SK-N-MC (cell line): ENCODE measurements around the gene CDH16.
"Not testable (repeated sequence)": the region's sequence is repeated elsewhere in the genome, so short reads cannot be mapped to it uniquely, and the experiment has no call there.

Source experiments
- DNase-seq: peaks from one replicate; pipeline ENCODE4 v3.0.0-alpha.2; 2011; ENCODE audit warnings: low read depth, low spot score
- H3K27ac ChIP-seq: fragments of 200-600 bp; sonication (generic); 2 replicates; pipeline ENCODE4 v1.5.1; 2016; ENCODE audit warnings: mixed run types
- H3K36me3 ChIP-seq: fragments of 200-600 bp; sonication (generic); 2 replicates; pipeline ENCODE4 v1.6.1; 2017; ENCODE audit warnings: antibody characterized with exemption, low read length, mixed read lengths; ENCODE audit not compliant: insufficient read depth
- H3K4me3 ChIP-seq: fragments of 200-600 bp; sonication (generic); 2 replicates; pipeline ENCODE4 v1.5.1; 2016
- H3K9ac ChIP-seq: fragments of 200-600 bp; sonication (generic); 2 replicates; pipeline ENCODE4 v1.8.0; 2017; ENCODE audit warnings: mixed run types, mixed read lengths; ENCODE audit not compliant: insufficient read length
- H3K9me3 ChIP-seq: fragments of 200-600 bp; sonication (generic); 2 replicates; pipeline ENCODE4 v1.6.1; 2017; ENCODE audit warnings: low read depth, mild to moderate bottlenecking, antibody characterized with exemption, low read length, moderate library complexity, mixed read lengths
- EZH2 ChIP-seq: fragments of 200-600 bp; sonication (generic); IDR thresholded peaks from one replicate; pipeline ENCODE4 v1.6.1; 2017; ENCODE audit warnings: antibody characterized with exemption
- FOXP2 ChIP-seq: optimal IDR thresholded peaks from 2 replicates; pipeline ENCODE3; 2011; ENCODE audit warnings: mild to moderate bottlenecking, moderate library complexity; ENCODE audit not compliant: insufficient read depth; ENCODE audit errors: extremely low read length, control extremely low read depth
- POLR2AphosphoS5 ChIP-seq: IDR thresholded peaks from 2 replicates; pipeline ENCODE4 v1.6.1; 2012; ENCODE audit warnings: mild to moderate bottlenecking, low read depth, low read length, borderline replicate concordance

CDH16 gene, protein sequence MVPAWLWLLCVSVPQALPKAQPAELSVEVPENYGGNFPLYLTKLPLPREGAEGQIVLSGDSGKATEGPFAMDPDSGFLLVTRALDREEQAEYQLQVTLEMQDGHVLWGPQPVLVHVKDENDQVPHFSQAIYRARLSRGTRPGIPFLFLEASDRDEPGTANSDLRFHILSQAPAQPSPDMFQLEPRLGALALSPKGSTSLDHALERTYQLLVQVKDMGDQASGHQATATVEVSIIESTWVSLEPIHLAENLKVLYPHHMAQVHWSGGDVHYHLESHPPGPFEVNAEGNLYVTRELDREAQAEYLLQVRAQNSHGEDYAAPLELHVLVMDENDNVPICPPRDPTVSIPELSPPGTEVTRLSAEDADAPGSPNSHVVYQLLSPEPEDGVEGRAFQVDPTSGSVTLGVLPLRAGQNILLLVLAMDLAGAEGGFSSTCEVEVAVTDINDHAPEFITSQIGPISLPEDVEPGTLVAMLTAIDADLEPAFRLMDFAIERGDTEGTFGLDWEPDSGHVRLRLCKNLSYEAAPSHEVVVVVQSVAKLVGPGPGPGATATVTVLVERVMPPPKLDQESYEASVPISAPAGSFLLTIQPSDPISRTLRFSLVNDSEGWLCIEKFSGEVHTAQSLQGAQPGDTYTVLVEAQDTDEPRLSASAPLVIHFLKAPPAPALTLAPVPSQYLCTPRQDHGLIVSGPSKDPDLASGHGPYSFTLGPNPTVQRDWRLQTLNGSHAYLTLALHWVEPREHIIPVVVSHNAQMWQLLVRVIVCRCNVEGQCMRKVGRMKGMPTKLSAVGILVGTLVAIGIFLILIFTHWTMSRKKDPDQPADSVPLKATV

DNA sequence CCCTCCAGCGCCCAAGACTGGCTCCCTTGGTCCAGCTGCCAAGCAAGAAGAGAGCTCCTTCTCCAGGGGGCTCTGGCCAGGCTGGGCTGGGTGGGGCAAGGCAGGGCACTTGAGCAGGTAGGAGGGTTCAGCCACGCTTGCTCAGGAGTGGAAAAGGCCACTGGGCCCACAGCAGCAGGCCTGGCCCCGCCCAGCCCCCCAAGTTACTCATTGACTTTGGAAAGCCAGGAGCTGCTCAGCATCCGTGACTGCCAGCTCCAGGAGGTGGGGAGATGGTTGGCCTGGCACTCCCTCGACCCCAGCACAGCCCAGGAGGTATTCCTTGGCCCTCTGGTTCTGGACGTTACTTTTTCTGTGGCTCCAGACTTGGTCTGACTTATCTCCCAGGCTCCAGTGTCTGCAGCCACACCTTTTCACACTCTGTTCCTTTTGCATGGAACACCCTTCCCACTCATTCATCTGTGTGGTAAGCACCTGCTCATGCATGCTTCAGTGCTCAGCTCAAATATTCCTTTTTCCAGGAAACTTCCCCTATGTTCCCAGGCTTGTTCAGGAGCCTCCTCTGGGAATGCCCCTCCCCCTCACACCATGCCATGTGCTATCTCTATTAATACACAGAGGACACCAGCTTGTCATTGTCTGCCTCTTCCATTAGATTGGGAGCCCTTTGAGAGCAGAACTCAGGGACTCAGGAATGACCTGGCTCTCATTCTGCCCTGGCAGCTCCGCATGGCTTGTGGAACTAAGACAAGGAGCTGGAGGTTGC, at the start of gene CDH16:
TSS of gene CDH16 (minus strand) at position 83 of the 766 bp plus-strand sequence. CDS start 820 bp downstream, outside the sequence.
- no peak for TF ChIP-seq FOXP2
- TF ChIP-seq EZH2, result no peak
- TF ChIP-seq POLR2AphosphoS5, result no peak
- Histone ChIP-seq H3K36me3 (no peaks in the 10 kb centered on the region), H3K9me3 (no peaks in the 10 kb centered on the region), H3K9ac (no peak within 1 kb of the TSS), H3K4me3 (no peak within 1 kb of the TSS), H3K27ac (no peak within 1 kb of the TSS)
- no peak for DNase-seq

DNA sequence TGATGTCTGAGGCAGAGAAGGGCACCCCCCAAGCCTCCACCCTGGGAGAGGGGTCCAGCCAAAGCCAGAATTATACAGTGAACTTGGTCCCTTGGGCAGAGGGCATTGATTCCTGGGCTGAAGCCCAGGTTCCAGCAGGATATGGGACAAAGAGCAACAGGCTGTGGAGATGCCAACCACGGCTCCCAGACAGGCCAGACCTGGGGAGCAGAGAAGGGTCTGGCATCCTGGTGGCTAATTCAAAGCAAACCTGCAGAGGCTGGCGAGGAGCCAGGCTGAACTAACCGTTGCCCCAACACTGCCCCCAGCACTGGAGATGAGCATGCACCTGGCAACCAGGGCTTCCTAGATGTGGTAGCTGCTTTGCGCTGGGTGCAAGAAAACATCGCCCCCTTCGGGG, 45.4 kb upstream of the CDH16 start:
- no peaks in the 10 kb centered on the region for H3K36me3 ChIP-seq
- no peak for DNase-seq
- TF ChIP-seq EZH2 (no peak), FOXP2 (no peak), POLR2AphosphoS5 (no peak)
- H3K27ac ChIP-seq, result no peak overlapping the region
- no peak overlapping the region for H3K4me3 ChIP-seq
- H3K9me3 ChIP-seq, result no peaks in the 10 kb centered on the region
- no peak overlapping the region for H3K9ac ChIP-seq

DNA sequence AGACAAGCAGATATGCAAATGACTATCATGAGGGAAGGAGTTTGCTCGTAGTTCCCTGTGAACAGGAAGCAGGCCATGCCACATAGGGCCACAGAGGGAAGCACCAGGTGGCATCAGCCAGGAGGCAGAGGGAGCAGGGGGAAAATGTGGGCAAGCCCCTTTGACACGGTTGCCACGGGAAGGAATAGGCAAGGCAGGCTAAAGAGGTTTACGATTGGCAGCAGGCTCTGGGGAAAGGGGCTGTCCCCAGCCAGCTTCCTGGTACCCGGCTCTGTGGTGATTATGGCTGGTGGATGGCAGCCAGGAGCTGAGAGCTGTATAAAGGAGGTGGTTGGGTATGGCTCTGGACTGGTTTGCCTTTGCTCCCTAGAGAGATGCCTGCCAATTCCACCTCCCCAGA, 43.2 kb upstream of the CDH16 start:
- H3K9me3 ChIP-seq, result no peaks in the 10 kb centered on the region
- TF ChIP-seq FOXP2, result no peak
- no peak for TF ChIP-seq EZH2
- TF ChIP-seq POLR2AphosphoS5, result no peak
- H3K27ac ChIP-seq, result no peak overlapping the region
- DNase-seq, result no peak
- H3K4me3 ChIP-seq, result no peak overlapping the region
- no peak overlapping the region for H3K9ac ChIP-seq
- no peaks in the 10 kb centered on the region for H3K36me3 ChIP-seq

DNA sequence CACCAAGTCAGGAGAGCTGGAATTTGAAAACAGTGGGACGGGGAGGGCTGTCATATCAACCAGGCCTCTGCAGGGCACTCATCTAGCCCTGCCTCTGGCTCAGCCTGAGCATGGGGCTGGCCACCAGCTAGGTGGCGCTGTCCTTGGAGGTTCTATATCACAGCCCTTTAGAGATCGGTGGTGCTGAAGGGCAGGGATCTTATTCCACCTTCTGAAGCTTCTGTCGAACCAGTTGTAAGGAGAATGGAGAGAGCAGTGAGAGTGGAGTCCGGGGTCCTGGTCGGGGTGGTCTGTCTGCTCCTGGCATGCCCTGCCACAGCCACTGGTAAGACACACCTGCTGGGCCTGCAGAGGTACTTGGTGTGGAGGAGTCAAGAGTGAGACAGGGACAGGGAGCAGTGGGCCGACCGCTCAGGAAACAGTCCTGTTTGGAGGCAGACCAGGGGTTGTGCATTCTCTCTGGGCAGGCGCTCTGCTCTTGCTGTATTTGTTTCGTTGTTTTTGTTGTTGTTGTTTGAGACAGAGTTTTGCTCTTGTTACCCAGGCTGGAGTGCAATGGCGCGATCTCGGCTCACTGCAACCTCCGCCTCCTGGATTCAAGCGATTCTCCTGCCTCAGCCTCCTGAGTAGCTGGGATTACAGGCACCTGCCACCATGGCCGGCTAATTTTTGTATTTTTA, 42.5 kb upstream of the CDH16 start, which contains the start of gene CES3:
TSS of gene CES3 (plus strand) at position 202 of the 680 bp plus-strand sequence. CDS start at position 244, 42 bp downstream.
- H3K36me3 ChIP-seq, result no peaks in the 10 kb centered on the region
- TF ChIP-seq FOXP2 (no peak), POLR2AphosphoS5 (no peak), EZH2 (no peak)
- peak within 1 kb of the TSS; percentile 68 for H3K4me3 ChIP-seq
- no peak for DNase-seq
- H3K27ac ChIP-seq, result no peak within 1 kb of the TSS
- no peaks in the 10 kb centered on the region for H3K9me3 ChIP-seq
- H3K9ac ChIP-seq, result no peak within 1 kb of the TSS

DNA sequence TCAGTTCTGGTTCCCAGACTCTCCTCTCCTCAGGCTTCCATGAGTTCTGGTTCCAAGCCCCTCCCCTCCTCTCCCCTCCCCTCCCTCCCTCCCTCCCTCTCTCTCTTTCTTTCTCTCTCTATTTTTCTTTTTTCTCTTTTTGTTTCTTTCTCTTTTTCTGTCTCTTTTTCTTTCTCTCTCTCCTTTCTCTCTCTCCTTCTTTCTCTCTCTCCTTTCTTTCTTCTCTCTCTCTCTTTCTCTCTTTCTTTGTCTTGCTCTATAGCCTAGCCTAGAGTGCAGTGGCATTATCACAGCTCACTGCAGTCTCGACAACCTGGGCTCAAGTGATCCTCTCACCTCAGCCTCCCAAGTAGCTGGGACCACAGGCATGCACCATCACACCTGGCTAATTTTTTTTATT, 41.6 kb upstream of the CDH16 start:
- no peaks in the 10 kb centered on the region for H3K9me3 ChIP-seq
- H3K27ac ChIP-seq, result no peak overlapping the region
- H3K4me3 ChIP-seq, result no peak overlapping the region
- no peak overlapping the region for H3K9ac ChIP-seq
- H3K36me3 ChIP-seq, result no peaks in the 10 kb centered on the region
- TF ChIP-seq FOXP2 (no peak), EZH2 (no peak), POLR2AphosphoS5 (no peak)
- DNase-seq, result no peak

DNA sequence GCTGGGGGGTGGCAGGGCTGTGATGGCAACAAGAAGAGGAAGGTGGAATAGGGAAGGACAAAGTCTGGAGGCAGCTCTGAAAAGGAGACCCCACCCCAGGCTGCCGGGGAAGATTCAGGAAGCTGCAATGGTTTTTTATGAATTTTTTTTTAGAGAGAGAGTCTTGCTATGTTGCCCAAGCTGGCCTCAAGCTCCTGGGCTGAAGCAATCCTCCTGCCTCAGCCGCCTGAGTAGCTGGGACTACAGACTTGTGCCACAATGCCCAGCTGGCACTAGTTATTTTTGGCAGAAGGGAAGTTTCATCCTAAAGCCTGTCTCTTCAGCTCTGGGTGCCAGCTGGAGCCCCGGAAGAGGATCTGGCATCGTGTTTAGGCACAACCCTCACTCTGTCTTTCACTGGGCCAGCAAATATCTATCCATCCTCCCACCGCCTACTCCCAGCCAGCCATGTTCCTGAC, 41.0 kb upstream of the CDH16 start:
- Histone ChIP-seq H3K36me3 (no peaks in the 10 kb centered on the region), H3K9me3 (no peaks in the 10 kb centered on the region), H3K27ac (no peak overlapping the region), H3K4me3 (no peak overlapping the region), H3K9ac (no peak overlapping the region)
- TF ChIP-seq EZH2 (no peak), POLR2AphosphoS5 (no peak), FOXP2 (no peak)
- DNase-seq, result no peak

DNA sequence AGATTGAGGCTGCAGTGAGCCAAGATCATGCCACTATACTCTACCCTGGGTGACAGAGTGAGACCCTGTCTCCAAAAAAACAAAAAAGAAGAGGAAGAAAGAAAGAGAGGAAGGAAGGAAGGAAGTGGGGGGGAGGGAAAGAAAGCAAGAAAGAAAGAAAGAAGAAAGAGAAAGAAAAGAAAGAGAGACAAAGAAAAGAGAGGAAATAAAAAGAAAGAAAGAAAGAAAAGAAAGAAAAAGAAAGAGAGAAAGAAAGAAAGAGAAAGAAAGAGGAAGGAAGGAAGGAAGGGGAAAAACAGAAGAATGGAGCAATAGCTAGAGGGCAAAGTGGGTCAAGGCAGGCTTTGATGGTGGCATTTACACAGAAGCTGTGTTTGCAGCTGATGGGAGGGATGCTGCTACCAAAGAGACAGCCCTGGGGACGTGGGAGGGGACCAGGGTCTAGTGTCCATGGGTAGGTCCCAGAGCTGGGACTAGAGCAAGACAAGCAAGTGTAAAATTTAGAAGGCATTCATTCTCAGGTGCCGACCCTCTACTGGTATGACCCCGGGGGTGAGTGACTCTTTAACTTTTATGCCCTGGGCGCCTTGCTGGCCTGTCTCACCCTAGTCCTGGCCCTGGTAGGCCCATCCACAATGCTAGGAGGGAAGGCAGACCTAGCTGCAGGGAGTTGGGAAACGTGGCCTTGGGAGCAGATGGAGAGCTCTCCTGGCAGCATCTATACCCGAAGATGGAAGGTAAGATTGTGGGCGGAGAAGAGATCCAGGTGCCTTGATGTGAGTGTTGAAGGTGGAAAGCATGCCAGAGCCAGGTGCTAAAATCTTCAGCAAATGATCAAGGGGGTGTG, 40.4 kb upstream of the CDH16 start:
- no peak overlapping the region for H3K9ac ChIP-seq
- TF ChIP-seq POLR2AphosphoS5 (no peak), EZH2 (no peak), FOXP2 (no peak)

DNA sequence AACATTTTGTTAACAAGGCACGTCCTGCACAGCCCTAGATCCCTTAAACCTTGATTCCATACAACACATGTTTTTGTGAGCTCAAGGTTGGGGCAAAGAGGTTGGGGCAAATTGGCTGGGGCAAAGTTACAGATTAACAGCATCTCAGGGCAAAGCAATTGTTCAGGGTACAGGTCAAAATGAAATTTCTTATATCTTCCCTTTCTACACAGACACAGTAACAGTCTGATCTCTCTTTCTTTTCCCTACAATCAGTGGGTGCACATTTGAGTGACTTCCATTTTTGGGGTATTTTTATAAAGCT, 37.4 kb upstream of the CDH16 start:
- not testable (repeated sequence) for H3K27ac ChIP-seq, H3K36me3 ChIP-seq, H3K9ac ChIP-seq, H3K4me3 ChIP-seq, H3K9me3 ChIP-seq, DNase-seq

More for the DNA sequence above, 40.4 kb upstream of the CDH16 start:
- Histone ChIP-seq H3K4me3 (no peak overlapping the region), H3K9me3 (no peaks in the 10 kb centered on the region), H3K36me3 (no peaks in the 10 kb centered on the region), H3K27ac (no peak overlapping the region)
- DNase-seq, result no peak

DNA sequence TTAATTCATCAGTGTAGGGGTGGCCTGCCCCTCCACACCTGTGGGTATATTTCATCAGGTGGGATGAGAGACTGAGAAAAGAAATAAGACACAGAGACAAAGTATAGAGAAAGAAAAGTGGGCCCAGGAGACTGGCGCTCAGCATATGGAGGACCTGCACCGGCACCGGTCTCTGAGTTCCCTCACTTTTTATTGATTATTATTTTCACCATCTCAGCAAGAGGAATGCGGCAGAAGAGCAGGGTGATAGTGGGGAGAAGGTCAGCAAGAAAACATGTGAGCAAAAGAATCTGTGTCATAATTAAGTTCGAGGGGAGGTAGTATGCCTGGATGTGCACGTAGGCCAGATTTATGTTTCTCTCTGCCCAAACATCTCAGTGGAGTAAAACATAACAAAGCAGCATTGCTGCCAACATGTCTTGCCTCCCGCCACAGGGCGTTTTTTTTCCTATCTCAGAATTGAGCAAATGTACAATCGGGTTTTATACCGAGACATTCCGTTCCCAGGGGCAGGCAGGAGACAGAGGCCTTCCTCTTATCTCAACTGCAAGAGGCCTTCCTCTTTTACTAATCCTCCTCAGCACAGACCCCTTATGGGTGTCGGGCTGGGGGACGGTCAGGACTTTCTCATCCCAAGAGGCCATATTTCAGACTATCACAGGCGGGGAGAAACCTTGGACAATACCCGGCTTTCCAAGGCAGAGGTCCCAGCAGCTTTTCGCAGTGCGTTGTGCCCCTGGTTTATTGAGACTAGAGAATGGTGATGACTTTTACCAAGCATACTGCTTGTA, 36.9 kb upstream of the CDH16 start:
- not testable (repeated sequence) for H3K36me3 ChIP-seq, DNase-seq, H3K9me3 ChIP-seq, H3K4me3 ChIP-seq, H3K9ac ChIP-seq, H3K27ac ChIP-seq
